Measurements from ENCODE around the gene ARPC5.

Gene ARPC5

DNA sequence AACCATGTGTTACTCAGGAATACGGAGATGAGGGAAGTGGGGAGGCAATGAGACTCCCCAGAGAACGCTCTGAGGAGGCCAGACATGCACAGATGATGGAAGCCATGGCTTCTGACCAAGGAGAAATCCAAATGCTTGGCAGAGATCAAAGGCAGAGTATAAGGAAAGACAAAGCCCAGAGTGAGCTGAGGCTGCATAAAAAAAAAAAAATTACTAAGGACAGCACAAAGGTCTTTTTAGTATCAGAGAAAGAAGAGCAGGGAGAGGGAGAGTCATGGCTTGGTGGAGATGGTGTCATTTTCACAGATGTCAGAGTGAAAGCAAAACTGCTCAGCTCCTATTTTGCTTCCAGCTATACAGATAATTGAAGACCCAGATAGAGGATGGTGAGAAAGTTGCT, 37.2 kb downstream of the ARPC5 start:
- peaks cover 5 to 19% of the 10 kb centered on the region in 2 donors for H3K27me3 Mint-ChIP-seq
- DNase-seq (no peak), ATAC-seq (replicated peaks) (no peak)
- no peaks in the 10 kb centered on the region for H3K9me3 Mint-ChIP-seq
- no peak overlapping the region for H3K4me3 Mint-ChIP-seq
- no peaks in the 10 kb centered on the region for H3K36me3 Mint-ChIP-seq (ENCODE audit: insufficient read depth)
- no peaks in the 10 kb centered on the region for H3K4me1 Mint-ChIP-seq (ENCODE audit: low read depth in 2 of 2)
- peak overlapping the region; percentile 2 to 3 for H3K27ac Mint-ChIP-seq

DNA sequence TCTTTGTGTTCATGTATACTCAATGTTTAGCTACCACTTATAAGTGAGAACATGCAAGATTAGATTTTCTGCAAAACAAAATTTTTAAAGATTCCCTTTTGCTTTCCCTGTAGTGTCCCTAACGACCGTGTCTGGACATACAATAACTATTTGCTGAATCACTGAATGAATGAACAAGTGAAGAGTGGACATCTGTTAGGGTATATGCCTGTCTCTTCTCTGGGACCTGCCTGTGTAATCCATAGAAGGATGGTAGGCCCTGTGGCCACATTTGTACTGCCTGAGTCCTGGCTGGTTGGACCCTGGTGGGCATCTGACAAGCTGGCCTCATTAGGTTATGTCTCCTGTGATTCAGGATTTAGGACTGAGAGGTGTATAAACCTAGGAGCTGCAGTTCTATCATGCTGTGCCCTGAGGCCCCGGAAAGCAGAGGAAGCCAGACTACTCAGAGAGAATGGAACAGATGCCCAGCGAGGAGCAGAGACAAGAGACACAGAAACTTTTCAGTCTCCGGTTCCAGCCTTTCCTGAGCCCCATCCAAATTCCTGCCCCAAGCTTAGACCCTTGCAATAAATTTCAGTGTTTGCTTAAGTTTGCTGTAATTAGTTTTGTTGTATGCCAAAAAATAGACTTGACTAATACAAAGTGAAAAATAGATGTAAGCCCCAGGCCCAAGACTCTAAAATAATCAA, 37.8 kb downstream of the ARPC5 start:
- Mint-ChIP-seq H3K4me1 (ENCODE audit: low read depth in 2 of 2) (no peaks in the 10 kb centered on the region), H3K9me3 (no peaks in the 10 kb centered on the region), H3K36me3 (ENCODE audit: insufficient read depth) (no peaks in the 10 kb centered on the region), H3K27me3 (peaks cover 5 to 20% of the 10 kb centered on the region in 2 donors), H3K27ac (peak overlapping the region in 1 of 2 donors; percentile 2), H3K4me3 (no peak overlapping the region)
- no peak for ATAC-seq (replicated peaks)
- no peak for DNase-seq

DNA sequence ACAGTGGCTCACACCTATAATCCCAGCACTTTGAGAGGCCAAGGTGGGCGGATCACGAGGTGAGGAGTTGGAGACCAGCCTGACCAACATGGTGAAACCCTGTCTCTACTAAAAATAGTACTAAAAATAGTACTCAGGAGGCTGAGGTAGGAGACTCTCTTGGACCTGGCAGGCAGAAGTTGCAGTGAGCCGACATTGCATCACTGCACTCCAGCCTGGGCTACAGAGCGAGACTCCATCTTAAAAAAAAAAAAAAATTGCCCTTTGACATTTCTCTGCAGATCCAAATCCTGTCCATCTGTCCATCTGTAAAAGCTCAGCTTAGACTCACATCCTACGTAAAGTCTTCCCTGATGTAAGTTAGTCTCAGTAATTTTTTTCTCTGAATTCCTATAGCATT, 39.1 kb downstream of the ARPC5 start:
- Mint-ChIP-seq H3K4me1 (ENCODE audit: low read depth in 2 of 2) (no peaks in the 10 kb centered on the region), H3K4me3 (no peak overlapping the region), H3K27me3 (peaks cover 5 to 11% of the 10 kb centered on the region in 2 donors), H3K27ac (no peak overlapping the region), H3K9me3 (no peaks in the 10 kb centered on the region), H3K36me3 (ENCODE audit: insufficient read depth) (no peaks in the 10 kb centered on the region)
- DNase-seq (no peak), ATAC-seq (replicated peaks) (no peak)

DNA sequence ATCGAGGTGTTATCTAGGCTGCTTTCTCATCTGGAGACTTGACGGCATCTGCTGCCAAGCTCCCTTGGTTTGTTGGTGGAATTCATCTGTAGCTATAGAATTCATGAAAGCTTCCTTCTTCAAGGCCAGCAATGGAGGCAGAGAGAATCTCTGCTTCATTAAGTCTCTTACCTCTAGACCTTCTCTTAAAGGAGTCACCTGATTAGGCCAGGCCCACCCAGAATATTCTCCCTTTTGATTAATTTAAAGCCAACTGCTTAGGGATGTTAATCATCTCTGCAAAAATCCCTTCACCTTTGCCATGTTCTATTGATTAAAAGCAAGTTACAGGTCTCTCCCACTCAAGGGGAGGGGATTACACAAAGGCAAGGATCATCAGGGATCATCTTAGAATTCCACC, 40.0 kb downstream of the ARPC5 start:
- H3K9me3 Mint-ChIP-seq = no peaks in the 10 kb centered on the region
- DNase-seq (no peak), ATAC-seq (replicated peaks) (no peak)
- H3K4me1 Mint-ChIP-seq (ENCODE audit: low read depth in 2 of 2) = peaks cover 0 to 1% of the 10 kb centered on the region in 2 donors
- H3K27ac Mint-ChIP-seq = no peak overlapping the region
- peaks cover 5 to 11% of the 10 kb centered on the region in 2 donors for H3K27me3 Mint-ChIP-seq
- H3K4me3 Mint-ChIP-seq = no peak overlapping the region
- no peaks in the 10 kb centered on the region for H3K36me3 Mint-ChIP-seq (ENCODE audit: insufficient read depth)

DNA sequence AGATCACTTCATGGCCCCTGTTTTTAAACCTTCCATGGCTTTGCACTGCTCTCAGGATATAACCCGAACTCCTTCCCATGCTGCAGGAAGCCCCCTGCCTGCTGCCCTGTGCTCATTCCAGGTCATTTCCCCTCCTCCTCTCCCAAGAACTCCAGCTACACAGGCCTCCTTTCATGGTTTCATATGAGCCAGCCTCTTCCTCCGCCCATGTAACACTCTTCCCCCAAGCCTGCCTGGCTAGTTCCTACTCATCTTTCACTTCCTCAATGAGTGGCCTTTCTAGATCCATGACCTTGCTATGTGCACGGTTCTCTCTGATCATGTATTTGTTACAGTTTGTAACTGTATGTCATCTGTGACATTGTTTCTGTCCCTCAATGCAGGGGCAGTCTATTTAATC, 42.2 kb downstream of the ARPC5 start:
- Mint-ChIP-seq H3K27ac (peak overlapping the region in 1 of 2 donors; percentile 39), H3K9me3 (no peaks in the 10 kb centered on the region), H3K27me3 (peaks cover 5 to 11% of the 10 kb centered on the region in 2 donors), H3K36me3 (ENCODE audit: insufficient read depth) (peaks cover 2% of the 10 kb centered on the region), H3K4me3 (no peak overlapping the region), H3K4me1 (ENCODE audit: low read depth in 2 of 2) (peaks cover 6 to 10% of the 10 kb centered on the region in 2 donors)
- peak; percentile 46 for ATAC-seq (replicated peaks)
- no peak for DNase-seq

DNA sequence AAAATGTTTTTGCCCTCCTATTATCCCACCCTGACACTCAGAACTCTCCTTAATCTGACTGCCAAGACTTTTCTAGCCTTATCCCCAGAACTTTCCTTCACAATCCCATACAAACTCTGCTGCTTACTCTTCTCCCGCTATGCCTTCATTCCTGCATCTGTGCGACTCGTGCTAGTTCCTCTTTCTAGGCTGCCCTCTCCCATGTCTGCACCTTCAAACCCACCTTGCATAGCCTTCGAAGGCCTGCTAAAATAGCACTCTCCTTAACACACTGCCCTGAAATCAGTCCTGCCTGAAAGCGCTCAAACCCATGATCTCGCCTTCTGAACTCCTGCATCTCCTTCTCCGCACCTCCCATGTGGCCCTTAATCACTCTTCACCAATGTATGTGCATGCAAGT, 42.9 kb downstream of the ARPC5 start:
- Mint-ChIP-seq H3K27ac (no peak overlapping the region), H3K4me1 (ENCODE audit: low read depth in 2 of 2) (peaks cover 6 to 10% of the 10 kb centered on the region in 2 donors), H3K4me3 (no peak overlapping the region)

DNA sequence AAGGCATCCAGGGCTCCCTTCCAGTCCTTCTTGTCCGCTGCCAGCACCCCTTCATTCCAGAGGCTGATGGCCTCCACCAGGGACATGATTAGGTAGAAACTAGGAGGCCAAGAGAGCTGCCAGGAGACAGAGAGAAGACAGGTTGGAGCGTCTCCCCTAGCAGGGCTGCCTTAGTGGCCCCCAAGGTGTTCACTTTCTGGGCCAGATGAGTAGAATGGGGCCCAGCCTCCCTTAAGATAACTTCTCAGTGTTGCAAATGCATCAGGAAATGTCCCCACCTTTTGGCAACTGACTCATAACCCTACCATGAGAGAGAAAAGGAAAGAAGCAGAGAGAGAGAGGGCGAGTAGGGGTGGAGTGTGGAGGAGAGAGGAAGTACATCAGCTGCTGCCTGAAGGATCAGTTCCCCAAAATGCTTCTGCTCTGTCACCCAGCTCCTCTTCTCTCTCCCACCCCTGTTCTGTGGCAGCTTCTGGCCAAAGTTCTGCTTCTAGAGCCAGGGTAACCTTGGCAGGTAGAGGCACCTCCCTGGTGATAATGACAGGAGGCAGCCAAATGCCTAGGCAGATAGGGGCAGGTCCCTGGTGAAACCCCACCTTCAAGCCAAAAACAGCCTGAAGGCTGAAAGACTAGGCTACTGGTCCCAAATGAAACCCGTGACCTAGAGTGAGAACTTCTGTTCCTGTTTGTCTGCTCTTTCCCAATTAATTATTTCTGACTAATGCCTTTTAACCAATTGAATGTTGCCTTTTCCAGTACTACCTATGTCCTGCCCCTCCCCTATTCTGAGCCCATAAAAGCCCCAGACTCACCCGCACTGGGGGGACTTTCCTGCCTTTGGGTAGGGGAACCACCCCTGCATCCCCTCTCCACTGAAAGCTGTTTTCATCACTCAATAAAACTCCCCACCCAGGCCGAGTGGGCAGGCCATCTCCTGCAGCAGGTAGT, 45.1 kb downstream of the ARPC5 start, which contains the start of gene NCF2:
TSS of gene NCF2 (minus strand) at position 216 of the 948 bp plus-strand sequence. CDS start at position 86, 130 bp downstream.
- Mint-ChIP-seq H3K4me3 (peak within 1 kb of the TSS in 1 of 2 donors; percentile 36), H3K4me1 (ENCODE audit: low read depth in 2 of 2) (peaks cover 6 to 10% of the 10 kb centered on the region in 2 donors), H3K27ac (peak within 1 kb of the TSS; percentile 58 to 79), H3K9me3 (no peaks in the 10 kb centered on the region), H3K27me3 (peaks cover 5 to 11% of the 10 kb centered on the region in 2 donors), H3K36me3 (ENCODE audit: insufficient read depth) (peaks cover 2% of the 10 kb centered on the region)
- ATAC-seq (replicated peaks) (peak; percentile 74), DNase-seq (peak in 2 of 3 experiments; percentile 1 to 5)

More for the DNA sequence above, 42.9 kb downstream of the ARPC5 start:
- H3K36me3 Mint-ChIP-seq (ENCODE audit: insufficient read depth) = peaks cover 2% of the 10 kb centered on the region
- no peaks in the 10 kb centered on the region for H3K9me3 Mint-ChIP-seq
- ATAC-seq (replicated peaks) (no peak), DNase-seq (no peak)
- peaks cover 5 to 11% of the 10 kb centered on the region in 2 donors for H3K27me3 Mint-ChIP-seq

DNA sequence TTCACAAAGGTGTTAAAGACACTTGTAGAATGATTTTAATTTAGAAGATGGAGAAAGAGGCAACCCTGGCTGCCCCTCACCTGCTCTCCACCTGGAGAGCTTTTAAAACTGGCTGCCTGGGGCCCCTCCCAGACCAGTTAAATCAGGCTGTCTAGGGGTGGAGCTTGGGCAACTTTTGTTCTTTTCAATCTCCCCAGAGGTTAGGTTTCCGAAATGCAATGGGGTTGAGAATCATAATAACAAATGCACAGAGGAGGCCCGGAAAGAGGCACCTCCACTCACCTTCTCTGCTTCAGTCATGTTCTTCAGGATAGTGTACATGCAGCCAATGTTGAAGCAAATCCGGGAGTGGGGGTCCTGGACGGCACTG, 45.7 kb downstream of the ARPC5 start:
- peaks cover 8 to 10% of the 10 kb centered on the region in 2 donors for H3K4me1 Mint-ChIP-seq (ENCODE audit: low read depth in 2 of 2)
- no peak overlapping the region for H3K4me3 Mint-ChIP-seq
- H3K36me3 Mint-ChIP-seq (ENCODE audit: insufficient read depth) = peaks cover 2% of the 10 kb centered on the region
- DNase-seq = no peak
- peaks cover 5 to 11% of the 10 kb centered on the region in 2 donors for H3K27me3 Mint-ChIP-seq
- H3K9me3 Mint-ChIP-seq = no peaks in the 10 kb centered on the region
- peak overlapping the region; percentile 58 to 79 for H3K27ac Mint-ChIP-seq
- no peak for ATAC-seq (replicated peaks)

DNA sequence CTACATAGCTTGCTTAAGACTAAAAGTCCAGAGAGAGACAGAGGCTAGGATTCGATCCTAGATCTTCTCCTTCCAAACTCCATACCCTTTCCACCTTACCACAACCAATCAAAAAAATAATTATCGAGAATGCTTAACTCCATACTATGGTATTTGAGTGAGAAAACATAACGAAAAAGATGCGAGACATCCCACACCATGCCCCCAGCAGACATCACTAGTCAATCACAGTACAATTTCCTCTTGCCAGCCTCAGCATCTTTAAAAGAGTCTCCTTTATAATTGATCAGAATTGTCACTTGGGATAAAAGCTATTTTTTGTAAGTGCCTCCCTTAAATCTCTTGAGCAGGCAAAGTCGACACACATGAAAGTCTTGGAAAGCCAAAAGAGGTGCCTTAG, 46.2 kb downstream of the ARPC5 start:
- peaks cover 8 to 10% of the 10 kb centered on the region in 2 donors for H3K4me1 Mint-ChIP-seq (ENCODE audit: low read depth in 2 of 2)
- ATAC-seq (replicated peaks) (no peak), DNase-seq (no peak)
- peak overlapping the region in 1 of 2 donors; percentile 16 for H3K27ac Mint-ChIP-seq
- H3K9me3 Mint-ChIP-seq = no peaks in the 10 kb centered on the region
- peak overlapping the region in 1 of 2 donors; percentile 35 for H3K4me3 Mint-ChIP-seq
- peaks cover 5 to 11% of the 10 kb centered on the region in 2 donors for H3K27me3 Mint-ChIP-seq
- peaks cover 2% of the 10 kb centered on the region for H3K36me3 Mint-ChIP-seq (ENCODE audit: insufficient read depth)

DNA sequence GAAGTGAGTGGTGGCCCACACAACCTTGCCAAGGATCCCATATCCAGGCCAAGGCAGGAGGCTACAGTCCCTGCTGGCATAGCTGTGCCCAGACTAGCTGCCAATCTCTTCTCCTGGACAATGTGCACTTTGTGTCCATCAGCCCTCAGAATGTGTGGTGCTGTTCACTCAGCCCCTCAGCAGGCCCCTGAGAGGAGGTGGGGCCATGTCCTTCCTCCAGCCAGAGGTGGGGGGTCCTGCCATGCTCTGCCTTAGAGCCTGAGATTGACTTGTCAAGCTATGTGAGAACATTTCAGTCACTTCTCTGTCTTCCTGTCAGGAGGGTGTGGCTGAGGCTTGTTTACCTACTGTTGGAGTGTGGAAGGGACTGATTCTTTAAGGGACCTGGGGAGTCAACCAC, 46.8 kb downstream of the ARPC5 start:
- peak overlapping the region in 1 of 2 donors; percentile 35 for H3K4me3 Mint-ChIP-seq
- ATAC-seq (replicated peaks) = no peak
- H3K36me3 Mint-ChIP-seq (ENCODE audit: insufficient read depth) = peaks cover 2% of the 10 kb centered on the region
- H3K4me1 Mint-ChIP-seq (ENCODE audit: low read depth in 2 of 2) = peaks cover 8 to 10% of the 10 kb centered on the region in 2 donors
- H3K27ac Mint-ChIP-seq = peak overlapping the region in 1 of 2 donors; percentile 16
- no peaks in the 10 kb centered on the region for H3K9me3 Mint-ChIP-seq
- peaks cover 4 to 10% of the 10 kb centered on the region in 2 donors for H3K27me3 Mint-ChIP-seq
- no peak for DNase-seq

DNA sequence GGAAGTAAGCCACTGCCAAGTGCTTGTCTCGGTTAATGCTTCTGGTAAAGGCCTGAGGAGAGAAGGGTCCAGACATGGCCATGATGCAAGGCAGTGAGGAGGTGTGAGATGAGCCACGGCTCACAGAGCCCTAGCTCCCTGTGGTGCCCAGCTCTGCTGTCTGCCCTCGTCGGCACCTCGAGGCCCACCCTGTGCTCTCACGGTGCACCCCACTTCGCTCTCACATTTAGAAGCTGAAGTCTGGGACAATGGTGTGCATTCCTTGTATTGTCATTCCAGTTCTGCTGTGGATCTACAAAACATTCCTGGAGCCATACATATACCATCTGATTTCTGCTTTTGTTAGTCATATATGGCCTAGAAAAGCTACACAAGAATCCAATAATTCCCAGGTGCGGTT, 48.7 kb downstream of the ARPC5 start:
- Mint-ChIP-seq H3K27ac (no peak overlapping the region), H3K4me1 (ENCODE audit: low read depth in 2 of 2) (peaks cover 8 to 10% of the 10 kb centered on the region in 2 donors)
- no peak for DNase-seq

DNA sequence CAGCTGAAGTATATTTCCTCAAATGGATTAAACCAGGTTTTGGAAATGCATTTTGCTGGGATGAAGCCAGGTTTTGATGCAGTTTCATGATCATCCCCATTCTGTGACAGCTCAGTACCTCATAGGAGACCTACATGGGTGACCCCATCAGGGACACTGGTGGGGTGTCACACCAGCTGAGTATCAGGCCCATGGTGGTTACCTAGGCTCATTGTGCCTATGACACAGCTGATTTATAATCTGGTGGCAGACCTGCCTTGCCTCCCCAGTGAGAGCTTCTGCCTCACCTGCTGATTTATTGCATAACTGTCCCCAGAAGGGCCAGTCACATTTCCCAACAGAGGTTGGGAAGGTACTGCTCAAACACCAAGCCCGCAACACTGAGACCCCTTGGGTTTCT, 49.1 kb downstream of the ARPC5 start:
- no peak for DNase-seq
- no peaks in the 10 kb centered on the region for H3K9me3 Mint-ChIP-seq
- no peak overlapping the region for H3K4me3 Mint-ChIP-seq
- H3K4me1 Mint-ChIP-seq (ENCODE audit: low read depth in 2 of 2) = peaks cover 8 to 10% of the 10 kb centered on the region in 2 donors
- H3K36me3 Mint-ChIP-seq (ENCODE audit: insufficient read depth) = peaks cover 6% of the 10 kb centered on the region
- no peak overlapping the region for H3K27ac Mint-ChIP-seq
- ATAC-seq (replicated peaks) = no peak
- no peaks in the 10 kb centered on the region for H3K27me3 Mint-ChIP-seq

More for the DNA sequence above, 48.7 kb downstream of the ARPC5 start:
- H3K27me3 Mint-ChIP-seq = no peaks in the 10 kb centered on the region
- H3K4me3 Mint-ChIP-seq = no peak overlapping the region
- peaks cover 5% of the 10 kb centered on the region for H3K36me3 Mint-ChIP-seq (ENCODE audit: insufficient read depth)
- no peak for ATAC-seq (replicated peaks)
- H3K9me3 Mint-ChIP-seq = no peaks in the 10 kb centered on the region

DNA sequence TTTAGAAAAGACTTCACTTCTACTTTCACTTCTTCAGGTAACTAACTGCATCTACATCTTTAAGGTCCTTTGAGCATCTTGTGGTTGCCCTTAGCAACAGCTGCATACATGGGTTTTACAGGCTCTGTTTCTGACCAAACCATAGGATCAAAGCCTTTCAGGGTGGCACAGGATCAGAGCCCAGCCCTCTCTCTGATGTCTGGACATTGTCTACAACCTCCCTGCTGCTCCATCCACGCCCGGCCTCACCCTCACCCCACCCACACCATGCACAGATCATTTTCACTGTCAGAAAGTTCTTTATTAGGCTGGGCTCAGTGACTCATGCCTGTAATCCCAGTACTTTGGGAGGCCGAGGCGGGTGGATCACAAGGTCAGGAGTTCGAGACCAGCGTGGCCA, 50.5 kb downstream of the ARPC5 start:
- Mint-ChIP-seq H3K27ac (no peak overlapping the region), H3K27me3 (no peaks in the 10 kb centered on the region), H3K4me1 (ENCODE audit: low read depth in 2 of 2) (peaks cover 6 to 7% of the 10 kb centered on the region in 2 donors), H3K9me3 (no peaks in the 10 kb centered on the region), H3K4me3 (no peak overlapping the region), H3K36me3 (ENCODE audit: insufficient read depth) (peaks cover 3% of the 10 kb centered on the region)
- no peak for DNase-seq
- no peak for ATAC-seq (replicated peaks)

Measured in effector memory CD8-positive, alpha-beta T cell (primary cell).